ENCODE measurements around the gene WDFY1. TPM values are rescaled to one million over a fixed set of nuclear protein-coding genes. Genes with fewer than 3 reads are reported as not detected.
A peak's percentile ranks its signal among the peaks of the same experiment; 100 is the strongest.

WDFY1 gene
- total and polyA plus RNA-seq, 8 donors, result 5.5 to 25.9 (median 14.9) TPM

DNA sequence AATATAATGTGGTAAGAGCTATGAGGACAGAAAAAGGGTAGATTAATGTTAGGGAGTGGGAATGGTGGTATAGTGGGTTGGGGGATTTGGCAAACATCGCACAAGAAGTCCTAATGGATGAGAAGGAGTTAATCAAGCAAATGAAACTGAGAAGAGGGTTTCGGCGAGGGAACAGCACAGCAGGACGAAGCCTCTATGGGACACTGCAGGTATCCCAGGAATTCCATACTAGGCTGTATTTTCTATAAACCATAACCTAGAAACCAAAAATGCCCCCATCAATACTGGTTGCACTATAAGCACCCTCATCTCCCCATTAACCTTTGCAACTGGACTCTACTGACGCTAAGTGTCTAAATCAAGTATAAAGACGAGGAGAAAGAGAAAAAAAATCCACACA lies 10.3 kb downstream of the WDFY1 start:
- H3K27me3 ChIP-seq, result no peaks in the 10 kb centered on the region
- intact Hi-C loops (cut with DNase I), result no loop called here
- no peak overlapping the region for H3K4me3 ChIP-seq
- H3K4me1 ChIP-seq, result peaks cover 15 to 48% (median 39%) of the 10 kb centered on the region in 3 donors
- no peaks in the 10 kb centered on the region for H3K36me3 ChIP-seq
- DNase-seq, result no peak
- WGBS, 2 donors, result 48 to 70% methylated on average over 6 of the region's 6 CpGs
- no peak for TF ChIP-seq CTCF (IDR thresholded peaks at IDR 0.05)
- ATAC-seq, result no peak
- H3K27ac ChIP-seq, result no peak overlapping the region
- no peak for FAIRE-seq
- no peaks in the 10 kb centered on the region for H3K9me3 ChIP-seq

- intact Hi-C loops (cut with DNase I), result no loop called here
- 36 to 44% methylated on average over 6 of the region's 6 CpGs for WGBS, 2 donors
- no peak overlapping the region for H3K27ac ChIP-seq
- no peak for TF ChIP-seq CTCF (IDR thresholded peaks at IDR 0.05)
- H3K4me1 ChIP-seq, result peaks cover 20 to 49% (median 39%) of the 10 kb centered on the region in 3 donors
- H3K36me3 ChIP-seq, result no peaks in the 10 kb centered on the region
- FAIRE-seq (no peak), DNase-seq (no peak), ATAC-seq (no peak)
- H3K27me3 ChIP-seq, result no peaks in the 10 kb centered on the region
- H3K4me3 ChIP-seq, result no peak overlapping the region
- no peaks in the 10 kb centered on the region for H3K9me3 ChIP-seq
Observed at GRCh38 chr2:223932816-223933800, 12.0 kb downstream of the WDFY1 start.

- H3K27ac ChIP-seq, result no peak overlapping the region
- no peaks in the 10 kb centered on the region for H3K9me3 ChIP-seq
- peak in 5 of 6 donors; percentile 13 to 55 (median 30) for DNase-seq
- no peak for TF ChIP-seq CTCF (IDR thresholded peaks at IDR 0.05)
- H3K36me3 ChIP-seq, result no peaks in the 10 kb centered on the region
- intact Hi-C loops (cut with DNase I), result no loop called here
- no peaks in the 10 kb centered on the region for H3K27me3 ChIP-seq
- peaks cover 8 to 22% (median 13%) of the 10 kb centered on the region in 3 donors for H3K4me1 ChIP-seq
- peak; percentile 41 to 78 (median 76) for ATAC-seq
- WGBS, 2 donors, result 75 to 81% methylated on average over 23 of the region's 23 CpGs
- no peak overlapping the region for H3K4me3 ChIP-seq
- FAIRE-seq, result no peak
Observed at GRCh38 chr2:223930103-223930976, 14.8 kb downstream of the WDFY1 start.

DNA sequence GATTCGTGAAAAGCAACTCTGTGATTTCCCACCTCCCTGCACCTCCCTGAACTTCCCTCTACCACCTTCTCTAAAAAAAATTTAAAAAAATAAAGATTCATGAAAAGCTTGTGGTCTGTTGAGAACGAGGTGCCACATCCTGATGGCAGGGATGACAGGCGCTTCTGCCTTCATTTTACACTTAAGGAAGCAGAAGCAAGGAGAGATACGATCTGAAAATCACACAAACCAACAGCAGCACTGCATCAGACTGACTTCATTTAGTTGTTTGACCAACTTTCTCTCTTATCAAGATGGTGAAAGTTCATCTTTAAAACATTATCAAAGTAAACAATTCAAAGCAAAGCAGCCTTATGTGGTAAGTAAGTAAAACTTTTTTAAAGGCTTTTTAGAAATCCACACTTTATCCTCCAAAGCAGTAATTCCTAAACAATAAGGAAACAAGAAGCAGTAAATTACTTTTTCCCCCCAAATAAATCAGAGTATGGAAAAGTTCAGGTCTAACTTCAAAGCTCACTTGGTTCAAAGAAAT lies 15.5 kb downstream of the WDFY1 start:
- TF ChIP-seq CTCF (IDR thresholded peaks at IDR 0.05), result no peak
- intact Hi-C loops (cut with DNase I), result no loop called here
- Histone ChIP-seq H3K4me3 (no peak overlapping the region), H3K36me3 (no peaks in the 10 kb centered on the region), H3K27ac (no peak overlapping the region), H3K4me1 (peaks cover 6 to 19% (median 7%) of the 10 kb centered on the region in 3 donors), H3K9me3 (no peaks in the 10 kb centered on the region), H3K27me3 (no peaks in the 10 kb centered on the region)
- peak in 2 of 4 donors; percentile 31 to 32 for ATAC-seq
- DNase-seq, result no peak
- WGBS, 2 donors, result 57 to 58% methylated on average over 4 of the region's 4 CpGs
- FAIRE-seq, result no peak
